NCI-H82 treated with DMSO at 0.1 percent for 48 hours (cell line): ENCODE data around the gene CAPN5.
"Not testable (repeated sequence)": the region's sequence is repeated elsewhere in the genome, so short reads cannot be mapped to it uniquely, and the experiment has no call there.

Experiments
- DNase-seq: peaks from one replicate; lab custom pipeline; 2025; ENCODE audit not compliant: unreplicated experiment; lab: John Stamatoyannopoulos, UW

Gene CAPN5

GRCh38 chr11:77066229-77067042, at the start of gene CAPN5:
TSS of gene CAPN5 (plus strand) at chr11:77066971. CDS start at chr11:77084887, 17,916 bp downstream.
- DNase-seq, result peak; percentile 26

GRCh38 chr11:77018396-77018924, 48.3 kb upstream of the CAPN5 start:
- DNase-seq, result not testable (repeated sequence)

- no peak for DNase-seq
Measured at GRCh38 chr11:77019976-77020595, 46.7 kb upstream of the CAPN5 start.

- DNase-seq, result no peak
Measured at GRCh38 chr11:77020734-77021133, 46.0 kb upstream of the CAPN5 start.

GRCh38 chr11:77024745-77025144, 42.0 kb upstream of the CAPN5 start:
- DNase-seq, result no peak

GRCh38 chr11:77026221-77026620, 40.5 kb upstream of the CAPN5 start:
- DNase-seq, result no peak

- DNase-seq, result no peak
Measured at GRCh38 chr11:77026743-77027142, 40.0 kb upstream of the CAPN5 start.

- no peak for DNase-seq
Measured at GRCh38 chr11:77027275-77027674, 39.5 kb upstream of the CAPN5 start.

GRCh38 chr11:77029829-77030228, 36.9 kb upstream of the CAPN5 start:
- no peak for DNase-seq

GRCh38 chr11:77030834-77031414, 35.8 kb upstream of the CAPN5 start:
- DNase-seq, result no peak

GRCh38 chr11:77031599-77031998, 35.2 kb upstream of the CAPN5 start:
- DNase-seq, result no peak

- no peak for DNase-seq
Measured at GRCh38 chr11:77035039-77035438, 31.7 kb upstream of the CAPN5 start.

- no peak for DNase-seq
Measured at GRCh38 chr11:77035580-77035979, 31.2 kb upstream of the CAPN5 start.

GRCh38 chr11:77036398-77036797, 30.4 kb upstream of the CAPN5 start:
- DNase-seq, result no peak

- no peak for DNase-seq
Measured at GRCh38 chr11:77037057-77037456, 29.7 kb upstream of the CAPN5 start.

- DNase-seq, result no peak
Measured at GRCh38 chr11:77038029-77038824, 28.5 kb upstream of the CAPN5 start.

GRCh38 chr11:77038825-77039326, 27.9 kb upstream of the CAPN5 start:
- no peak for DNase-seq

- no peak for DNase-seq
Measured at GRCh38 chr11:77039491-77040400, 27.0 kb upstream of the CAPN5 start.

GRCh38 chr11:77040401-77040777, 26.4 kb upstream of the CAPN5 start:
- DNase-seq, result no peak

GRCh38 chr11:77040889-77041288, 25.9 kb upstream of the CAPN5 start:
- DNase-seq, result no peak
